Caco-2 (cell line): ENCODE results near the gene NDUFA12. TPM values are rescaled to one million over a fixed set of nuclear protein-coding genes. Genes with fewer than 3 reads are reported as not detected.

Experiments
- BruUV-seq: library from RNA; stranded (reverse); fragments of 400-500 nt; replicated peaks from 2 replicates; lab custom pipeline; 2021; lab: Mats Ljungman, UMichigan
- CTCF ChIA-PET: fragments of 300-600 bp; sonication (Branson Sonifier 250); formaldehyde crosslinking; loops from one replicate; lab custom pipeline; 2022; ENCODE audit warnings: antibody characterized with exemption; lab: Charles Lee
- POLR2A ChIA-PET: fragments of 300-600 bp; sonication (Branson Sonifier 250); formaldehyde crosslinking; loops from one replicate; lab custom pipeline; 2022; ENCODE audit warnings: antibody characterized with exemption; lab: Charles Lee
- DNase-seq, 2 experiments: peaks; one replicate each; pipeline versions ENCODE4 v3.0.0 to v3.0.0-alpha.2; 2020 to 2022
- H3K27me3 ChIP-seq: replicated peaks from 2 replicates; pipeline ENCODE4 v1.6.0; 2011; ENCODE audit warnings: low read length; ENCODE audit not compliant: control insufficient read depth, insufficient read depth
- H3K36me3 ChIP-seq: 2 replicates; pipeline ENCODE4 v1.5.1; 2011; ENCODE audit warnings: low read length; ENCODE audit not compliant: control insufficient read depth, insufficient read depth
- H3K4me1 ChIP-seq: fragments of 250-450 bp; sonication (Bioruptor Pico); 2 replicates; pipeline ENCODE4 v1.5.1; 2020; ENCODE audit warnings: mild to moderate bottlenecking
- H3K4me3 ChIP-seq: 2 replicates; pipeline ENCODE4 v1.5.1; 2011; ENCODE audit warnings: low read depth, mild to moderate bottlenecking, control low read depth, low read length
- H3K9me3 ChIP-seq: fragments of 250-450 bp; sonication (Bioruptor Pico); 2 replicates; pipeline ENCODE4 v1.5.1; 2020; ENCODE audit warnings: mild to moderate bottlenecking, moderate library complexity
- H3K27ac Mint-ChIP-seq: one replicate; pipeline ENCODE4 v1.8.0; 2022; ENCODE audit warnings: mixed read lengths; ENCODE audit not compliant: unreplicated experiment
- H3K27me3 Mint-ChIP-seq: one replicate; pipeline ENCODE4 v1.8.0; 2022; ENCODE audit warnings: mixed read lengths; ENCODE audit not compliant: insufficient read depth, unreplicated experiment
- H3K36me3 Mint-ChIP-seq: one replicate; pipeline ENCODE4 v1.8.0; 2022; ENCODE audit warnings: mild to moderate bottlenecking, mixed read lengths; ENCODE audit not compliant: insufficient read depth, unreplicated experiment
- H3K4me1 Mint-ChIP-seq: one replicate; pipeline ENCODE4 v1.8.0; 2022; ENCODE audit warnings: low read depth, mixed read lengths; ENCODE audit not compliant: unreplicated experiment
- H3K4me3 Mint-ChIP-seq: one replicate; pipeline ENCODE4 v1.8.0; 2022; ENCODE audit warnings: mild to moderate bottlenecking, moderate library complexity, mixed read lengths; ENCODE audit not compliant: unreplicated experiment
- H3K9me3 Mint-ChIP-seq: one replicate; pipeline ENCODE4 v1.8.0; 2022; ENCODE audit warnings: mixed read lengths; ENCODE audit not compliant: unreplicated experiment
- CTCF ChIP-seq, 2 experiments: fragments of 200-600 bp in 1 of 2; IDR thresholded peaks; 1 replicate in 1 of 2; 2 replicates in 1 of 2; pipeline versions ENCODE4 v1.5.1 to v1.8.0; 2011 to 2022; ENCODE audit warnings: antibody characterized with exemption in 1 of 2, control low read depth in 1 of 2, inconsistent platforms in 1 of 2, low read depth in 1 of 2, low read length in 1 of 2, mild to moderate bottlenecking in 1 of 2, moderate library complexity in 1 of 2; ENCODE audit not compliant: insufficient read depth in 1 of 2, severe bottlenecking in 1 of 2, unreplicated experiment in 1 of 2
- intact Hi-C: fragments of 100-400 bp; cut with micrococcal nuclease; formaldehyde crosslinking; loops from one replicate; pipeline ENCODE4 v1.10.0; 2022; ENCODE audit not compliant: unreplicated experiment
- total RNA-seq: library from RNA; stranded (reverse); gene quantifications from 2 replicates; pipeline ENCODE4 v1.2.3, GENCODE V29; 2022

Gene NDUFA12
- total RNA-seq, 1 experiment from 2014 or later, result 131 TPM

DNA sequence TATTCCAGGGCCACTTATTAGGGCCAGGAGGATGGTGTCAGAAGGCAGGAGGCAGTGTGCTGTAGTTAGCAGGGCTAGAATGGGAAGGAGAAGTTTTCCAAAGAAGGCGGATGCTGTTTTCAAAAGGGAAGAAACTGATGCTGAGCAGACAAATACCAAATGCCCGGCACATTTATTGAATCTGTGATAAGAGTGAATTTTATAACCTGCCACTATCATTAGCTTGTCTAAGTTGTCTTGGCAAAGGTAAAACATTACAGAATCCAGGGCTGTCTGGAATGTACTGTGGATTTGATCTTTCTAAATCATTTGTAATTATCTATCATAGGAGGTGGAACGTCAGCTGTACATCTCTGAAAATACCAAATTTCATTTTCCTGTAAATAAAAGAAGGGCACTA lies 40.8 kb downstream of the NDUFA12 start:
- no peaks in the 10 kb centered on the region for H3K4me1 Mint-ChIP-seq
- no peak for TF ChIP-seq CTCF (IDR thresholded peaks at IDR 0.05; ENCODE audit: insufficient read depth in 1 of 2, low read depth in 1 of 2, low read length in 1 of 2, severe bottlenecking in 1 of 2, unreplicated experiment in 1 of 2)
- no peaks in the 10 kb centered on the region for H3K9me3 Mint-ChIP-seq
- BruUV-seq, result no TSS peak
- no peaks in the 10 kb centered on the region for H3K36me3 Mint-ChIP-seq
- no peaks in the 10 kb centered on the region for H3K4me1 ChIP-seq
- intact Hi-C loops, result no loop called here
- no peak for DNase-seq
- H3K27me3 ChIP-seq, result no peaks in the 10 kb centered on the region
- no peaks in the 10 kb centered on the region for H3K9me3 ChIP-seq
- no peak overlapping the region for H3K4me3 ChIP-seq
- H3K4me3 Mint-ChIP-seq, result no peak overlapping the region
- CTCF ChIA-PET, result no interaction called here
- H3K27ac Mint-ChIP-seq, result no peak overlapping the region
- no peaks in the 10 kb centered on the region for H3K27me3 Mint-ChIP-seq
- no peaks in the 10 kb centered on the region for H3K36me3 ChIP-seq
- POLR2A ChIA-PET, result no interaction called here

DNA sequence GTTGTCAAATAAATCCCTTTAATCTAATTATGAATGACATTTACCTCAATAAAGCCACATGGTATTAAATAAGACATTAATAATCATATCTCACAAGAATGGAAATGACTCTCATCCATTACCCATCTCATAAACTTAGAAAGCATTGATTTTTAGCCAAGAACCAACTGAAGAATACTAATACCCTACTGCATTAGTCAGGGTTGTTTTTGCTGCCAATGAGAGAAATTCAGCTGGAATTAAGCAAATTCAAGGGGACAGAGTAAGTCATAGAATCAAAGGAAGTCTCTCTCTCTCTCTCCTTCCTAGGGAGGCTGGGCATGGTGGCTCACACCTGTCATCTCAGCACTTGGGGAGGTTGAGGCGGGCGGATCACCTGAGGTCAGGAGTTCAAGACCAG lies 41.6 kb downstream of the NDUFA12 start:
- ChIA-PET CTCF (interaction anchor here (0.7 kb wide), 1 partner anchor 234 kb away, joined by 3 read pairs; no protein-coding TSS in a partner anchor), POLR2A (no interaction called here)
- Mint-ChIP-seq H3K36me3 (no peaks in the 10 kb centered on the region), H3K4me1 (no peaks in the 10 kb centered on the region), H3K9me3 (no peaks in the 10 kb centered on the region), H3K27me3 (no peaks in the 10 kb centered on the region), H3K27ac (no peak overlapping the region), H3K4me3 (no peak overlapping the region)
- DNase-seq, result no peak
- Histone ChIP-seq H3K4me3 (no peak overlapping the region), H3K27me3 (no peaks in the 10 kb centered on the region), H3K36me3 (no peaks in the 10 kb centered on the region), H3K9me3 (no peaks in the 10 kb centered on the region), H3K4me1 (no peaks in the 10 kb centered on the region)
- no peak for TF ChIP-seq CTCF (IDR thresholded peaks at IDR 0.05; ENCODE audit: insufficient read depth in 1 of 2, low read depth in 1 of 2, low read length in 1 of 2, severe bottlenecking in 1 of 2, unreplicated experiment in 1 of 2)
- BruUV-seq, result no TSS peak
- intact Hi-C loops, result no loop called here

DNA sequence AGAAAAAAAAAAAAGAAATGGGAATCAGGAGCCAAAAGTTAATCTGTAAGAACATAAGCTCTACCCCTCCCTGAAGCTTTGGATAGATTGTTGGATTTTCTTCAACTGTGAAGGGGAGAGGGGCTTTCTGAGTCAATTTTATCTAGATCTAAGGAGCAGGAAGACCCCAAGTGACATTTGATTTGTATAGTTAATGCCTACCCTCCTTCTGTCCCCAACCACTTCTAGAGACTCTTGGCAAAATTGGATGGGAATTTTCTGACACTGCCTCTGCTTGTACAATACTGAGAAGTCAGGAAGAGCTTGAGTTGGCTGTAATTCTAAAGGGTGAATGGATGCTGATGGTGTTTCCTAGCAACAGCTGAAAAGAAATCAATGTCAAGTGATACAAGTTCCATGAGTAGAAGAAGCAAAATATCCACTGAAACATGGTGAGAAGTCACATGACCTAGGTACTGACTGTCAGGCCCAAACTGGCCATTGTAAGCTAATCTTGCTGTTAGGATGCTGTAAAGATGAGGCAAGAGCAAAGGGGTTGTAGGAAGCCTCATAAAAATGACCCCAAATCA lies 42.2 kb downstream of the NDUFA12 start:
- intact Hi-C loops, result no loop called here
- Mint-ChIP-seq H3K4me3 (no peak overlapping the region), H3K36me3 (no peaks in the 10 kb centered on the region), H3K27me3 (no peaks in the 10 kb centered on the region), H3K4me1 (no peaks in the 10 kb centered on the region), H3K27ac (no peak overlapping the region), H3K9me3 (no peaks in the 10 kb centered on the region)
- no peak for DNase-seq
- Histone ChIP-seq H3K4me3 (no peak overlapping the region), H3K9me3 (no peaks in the 10 kb centered on the region), H3K27me3 (no peaks in the 10 kb centered on the region), H3K4me1 (no peaks in the 10 kb centered on the region), H3K36me3 (no peaks in the 10 kb centered on the region)
- ChIA-PET CTCF (interaction anchor here (0.7 kb wide), 1 partner anchor 233 kb away, joined by 3 read pairs; no protein-coding TSS in a partner anchor), POLR2A (no interaction called here)
- no TSS peak for BruUV-seq
- no peak for TF ChIP-seq CTCF (IDR thresholded peaks at IDR 0.05; ENCODE audit: insufficient read depth in 1 of 2, low read depth in 1 of 2, low read length in 1 of 2, severe bottlenecking in 1 of 2, unreplicated experiment in 1 of 2)
